Measurements from ENCODE around the gene ZNF423.

DNA sequence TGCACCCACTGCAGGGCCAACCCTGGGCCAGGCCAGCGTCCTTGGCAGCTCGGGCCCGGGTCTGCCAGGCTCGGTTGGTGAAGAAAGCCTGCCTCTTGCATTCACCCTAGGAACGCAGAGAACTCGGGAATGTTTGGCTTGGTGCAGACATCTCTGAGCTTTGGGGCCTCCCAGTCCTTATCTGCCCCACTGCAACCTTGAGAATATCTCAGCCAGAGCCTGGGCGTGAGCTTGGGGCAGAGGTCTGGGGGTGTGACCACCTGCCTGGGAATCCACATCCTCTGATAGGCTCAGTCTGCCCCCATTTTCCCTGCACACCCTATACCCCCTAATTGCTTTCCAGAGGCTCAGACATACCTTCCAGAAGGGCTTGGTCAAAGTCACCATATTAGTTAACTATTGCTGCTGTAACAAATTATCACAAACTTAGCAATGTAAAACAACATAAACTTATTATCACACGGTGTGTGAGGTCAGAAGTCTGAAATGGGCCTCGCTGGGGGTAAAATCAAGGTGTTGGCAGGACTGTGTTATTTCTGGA, 30.7 kb upstream of the ZNF423 start:
- TF ChIP-seq PHF8 (IDR thresholded peaks at IDR 0.05; ENCODE audit: borderline replicate concordance, low read length): no peak
- TF ChIP-seq POLR2A (conservative IDR thresholded peaks at IDR 0.05): no peak
- no peak for TF ChIP-seq TAF7 (tag; IDR thresholded peaks at IDR 0.05)
- TF ChIP-seq EP300 (IDR thresholded peaks at IDR 0.05; ENCODE audit: low read length): no peak
